ENCODE data around the gene RALGAPA2. TPM values are rescaled to one million over a fixed set of nuclear protein-coding genes. Genes with fewer than 3 reads are reported as not detected.

The RALGAPA2 gene
- total and polyA plus RNA-seq, 2 donors (not counting 3 experiments of a cell fraction or from before 2014, with no cell fraction given): 10.0 to 46.8 TPM

DNA sequence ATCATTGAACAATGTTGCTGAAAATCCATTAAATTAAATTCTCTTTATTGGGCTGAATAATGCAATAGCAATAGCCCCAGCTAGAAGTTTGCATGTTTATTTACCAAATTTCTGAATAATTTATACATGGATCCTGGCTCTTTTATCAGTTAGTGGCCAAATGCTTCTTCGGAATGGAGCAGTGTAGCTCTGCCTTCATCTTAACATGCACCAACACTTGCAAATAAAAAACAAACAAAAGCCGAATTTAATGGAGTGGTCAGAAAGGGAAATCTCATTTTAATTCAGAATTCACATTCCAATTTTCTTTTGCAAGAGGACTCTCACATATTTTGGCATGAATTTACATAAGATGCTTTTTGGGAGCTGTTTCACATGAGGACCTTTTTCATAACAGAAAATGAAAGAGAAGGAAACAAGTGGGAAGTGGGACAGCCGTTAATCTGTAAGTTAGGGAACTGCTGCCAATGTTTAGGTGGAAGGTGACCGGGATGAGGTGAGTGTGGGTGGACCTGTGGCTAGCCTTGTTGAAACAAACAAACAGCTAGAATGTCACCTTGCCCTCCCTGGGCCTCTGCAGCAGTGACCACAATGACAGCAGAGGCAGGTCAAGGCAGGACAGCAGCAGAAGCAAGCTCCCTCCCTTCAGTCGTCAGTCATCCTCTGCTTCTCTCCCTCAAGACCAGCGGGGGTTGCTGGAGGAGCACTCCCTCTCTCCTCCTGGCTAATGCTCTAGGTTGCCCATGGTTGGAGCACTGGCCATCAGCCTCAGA, 271.4 kb downstream of the RALGAPA2 start:
- CTCF ChIA-PET: interaction anchor here (1.0 kb wide), 2 partner anchors 11 to 26 kb away, joined by 3 read pairs; no protein-coding TSS in a partner anchor

GRCh38 chr20:20440481-20440880, 272.0 kb downstream of the RALGAPA2 start:
- BruUV-seq (replicated peaks): no TSS peak
- no peaks in the 10 kb centered on the region for H3K27me3 ChIP-seq (ENCODE audit: control insufficient read depth in 2 of 2, insufficient read depth in 2 of 2, low read length in 2 of 2)
- no peak overlapping the region for H3K9ac ChIP-seq (replicated peaks; ENCODE audit: extremely low read depth, insufficient read depth, low read length)
- no peaks in the 10 kb centered on the region for H3K9me3 ChIP-seq (replicated peaks; ENCODE audit: control insufficient read depth, insufficient read depth, low read length)
- H3K4me2 ChIP-seq (ENCODE audit: insufficient read depth, low read length): no peak overlapping the region
- ChIA-PET POLR2A (no interaction called here), CTCF (interaction anchor here (1.0 kb wide), 1 partner anchor 27 kb away, joined by 3 read pairs; no protein-coding TSS in a partner anchor)
- peaks cover 0 to 3% of the 10 kb centered on the region in 2 experiments for H3K36me3 ChIP-seq (ENCODE audit: control insufficient read depth in 2 of 2, extremely low read depth in 1 of 2, insufficient read depth in 2 of 2, low read length in 2 of 2)
- H3K27ac ChIP-seq (ENCODE audit: insufficient read depth, low read depth, low read length): no peak overlapping the region
- intact Hi-C loops (cut with micrococcal nuclease): no loop called here
- no peak overlapping the region for H3K4me3 ChIP-seq (replicated peaks in 1 of 3; ENCODE audit: insufficient read depth in 1 of 3, low read depth in 1 of 3, low read length in 3 of 3)
- no peak for DNase-seq (ENCODE audit: low read depth, low spot score)
- no peaks in the 10 kb centered on the region for H4K20me1 ChIP-seq (replicated peaks; ENCODE audit: control insufficient read depth, extremely low read depth, insufficient read depth, low read length)
- no peaks in the 10 kb centered on the region for H3K4me1 ChIP-seq (ENCODE audit: control insufficient read depth, extremely low read depth, insufficient read depth, low read length)
- TF ChIP-seq EZH2 (IDR thresholded peaks at IDR 0.05; ENCODE audit: borderline replicate concordance, low read depth, low read length, severe bottlenecking) (no peak), MYC (IDR thresholded peaks at IDR 0.05; ENCODE audit: low read depth, low read length) (no peak), POLR2A (IDR thresholded peaks at IDR 0.05; ENCODE audit: low read depth, low read length) (no peak)
- no peaks in the 10 kb centered on the region for H3K9me1 ChIP-seq (replicated peaks; ENCODE audit: control insufficient read depth, extremely low read depth, insufficient read depth, low read length)
- dilution Hi-C loops (cut with MboI; ENCODE audit: extremely low pct_ligation_motif_present, low sequenced_read_pairs): no loop called here
- FAIRE-seq: no peak
- no peak overlapping the region for H2AFZ ChIP-seq (ENCODE audit: low read depth, low read length)
- no peaks in the 10 kb centered on the region for H3K79me2 ChIP-seq (ENCODE audit: control insufficient read depth, insufficient read depth, low read length)

More for the DNA sequence above, 271.4 kb downstream of the RALGAPA2 start:
- intact Hi-C loops (cut with micrococcal nuclease) (no loop called here), dilution Hi-C loops (cut with MboI; ENCODE audit: extremely low pct_ligation_motif_present, low sequenced_read_pairs) (no loop called here)
- POLR2A ChIA-PET: no interaction called here
- Histone ChIP-seq H3K4me2 (ENCODE audit: insufficient read depth, low read length) (no peak overlapping the region), H3K9ac (replicated peaks; ENCODE audit: extremely low read depth, insufficient read depth, low read length) (no peak overlapping the region), H3K79me2 (ENCODE audit: control insufficient read depth, insufficient read depth, low read length) (no peaks in the 10 kb centered on the region), H3K27ac (ENCODE audit: insufficient read depth, low read depth, low read length) (no peak overlapping the region), H3K27me3 (ENCODE audit: control insufficient read depth in 2 of 2, insufficient read depth in 2 of 2, low read length in 2 of 2) (no peaks in the 10 kb centered on the region), H3K9me1 (replicated peaks; ENCODE audit: control insufficient read depth, extremely low read depth, insufficient read depth, low read length) (no peaks in the 10 kb centered on the region), H3K4me1 (ENCODE audit: control insufficient read depth, extremely low read depth, insufficient read depth, low read length) (no peaks in the 10 kb centered on the region), H4K20me1 (replicated peaks; ENCODE audit: control insufficient read depth, extremely low read depth, insufficient read depth, low read length) (no peaks in the 10 kb centered on the region), H3K36me3 (ENCODE audit: control insufficient read depth in 2 of 2, extremely low read depth in 1 of 2, insufficient read depth in 2 of 2, low read length in 2 of 2) (peaks cover 0 to 3% of the 10 kb centered on the region in 2 experiments), H3K9me3 (replicated peaks; ENCODE audit: control insufficient read depth, insufficient read depth, low read length) (no peaks in the 10 kb centered on the region), H3K4me3 (replicated peaks in 1 of 3; ENCODE audit: insufficient read depth in 1 of 3, low read depth in 1 of 3, low read length in 3 of 3) (no peak overlapping the region), H2AFZ (ENCODE audit: low read depth, low read length) (no peak overlapping the region)
- FAIRE-seq: no peak
- DNase-seq (ENCODE audit: low read depth, low spot score): no peak
- no peak for TF ChIP-seq GATA2 (IDR thresholded peaks at IDR 0.05; ENCODE audit: insufficient read depth, insufficient read length, low read depth, low read length)
- no TSS peak for BruUV-seq (replicated peaks)

Data from endothelial cell of umbilical vein (primary cell).